Vagina (tissue), 2 donors: Measurements from ENCODE around the gene CHIT1.

Source experiments
- CTCF ChIP-seq, 3 experiments: fragments of 450-650 bp in 2 of 3; fragments of 200-600 bp in 1 of 3; sonication (generic) in 1 of 3; IDR thresholded peaks; one replicate each; pipeline ENCODE4 v1.5.1; 2017 to 2019; ENCODE audit warnings: antibody characterized with exemption in 3 of 3, mild to moderate bottlenecking in 2 of 3, moderate library complexity in 2 of 3
- POLR2AphosphoS5 ChIP-seq, 2 donors: sonication (generic); formaldehyde crosslinking; IDR thresholded peaks; one replicate each; pipeline ENCODE4 v1.9.0; 2017; ENCODE audit warnings: antibody characterized with exemption in 2 of 2, mild to moderate bottlenecking in 2 of 2, low read depth in 1 of 2; ENCODE audit not compliant: insufficient read depth in 1 of 2

DNA sequence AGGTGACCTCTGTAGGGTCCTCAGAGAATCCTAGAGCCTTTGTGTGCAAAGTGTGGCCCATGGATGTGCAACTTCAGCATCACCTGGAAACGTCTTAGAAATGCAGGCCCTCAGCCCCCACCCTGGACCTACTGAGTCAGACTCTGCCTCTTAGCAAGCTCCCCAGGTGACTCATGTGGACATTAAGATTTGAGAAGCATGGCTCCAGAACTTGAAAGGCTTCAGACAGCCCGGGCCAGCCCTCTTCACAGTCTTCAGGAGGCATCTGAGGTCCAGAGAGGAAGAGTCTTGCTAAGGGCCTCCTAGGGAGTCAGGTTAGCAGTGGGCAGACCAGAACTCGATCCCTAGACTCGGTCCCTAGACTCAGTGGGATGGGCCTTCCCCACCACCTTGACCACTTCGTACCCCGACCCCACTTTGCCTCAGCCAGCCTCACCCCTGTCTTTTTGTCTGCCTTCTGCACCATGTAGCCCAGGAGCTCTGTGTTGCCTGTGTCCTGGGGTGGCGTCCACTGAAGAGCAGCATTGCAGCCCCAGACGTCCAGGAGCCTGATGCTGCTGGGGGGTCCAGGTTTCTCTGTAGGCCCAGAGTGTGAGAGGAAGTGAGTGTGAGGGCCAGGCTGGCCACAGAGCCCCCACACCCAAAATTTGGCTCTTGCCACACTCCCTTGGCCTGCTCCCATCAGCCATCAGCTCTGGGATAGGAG, 58.7 kb downstream of the CHIT1 start:
- TF ChIP-seq POLR2AphosphoS5 (IDR thresholded peaks at IDR 0.05; ENCODE audit: insufficient read depth in 1 of 2, low read depth in 1 of 2) (no peak), CTCF (IDR thresholded peaks at IDR 0.05) (no peak)
